Pancreas (tissue), 10 donors: Measurements from ENCODE around the gene BCL2L1. TPM values are rescaled to one million over a fixed set of nuclear protein-coding genes. Genes with fewer than 3 reads are reported as not detected.

ENCODE experiments used
- ATAC-seq, 4 donors: fragments of 200-7000 bp; cut with Tn5 transposase; one replicate each; pipeline versions ENCODE4 v1.8.0 to v1.9.1; 2020; ENCODE audit warnings: mild to moderate bottlenecking in 4 of 4, moderate library complexity in 4 of 4
- DNase-seq, 6 donors: peaks; one replicate each; pipeline ENCODE4 v3.0.0-alpha.2; 2020
- FAIRE-seq: peaks from 2 replicates; lab custom pipeline; 2012; peaks lifted over from hg19 to GRCh38; lab: Jason Lieb, UNC
- H3K27ac ChIP-seq, 4 donors: fragments of 200-600 bp; sonication (generic); 1 replicate in 3 of 4; 2 replicates in 1 of 4; pipeline versions ENCODE4 v1.5.0 to v1.8.0; 2020
- H3K27me3 ChIP-seq, 4 donors: fragments of 200-600 bp; one replicate each; pipeline ENCODE4 v1.8.0; 2021
- H3K36me3 ChIP-seq, 3 donors: fragments of 200-600 bp; sonication (generic) in 1 of 3; one replicate each; pipeline versions ENCODE4 v1.5.0 to v1.8.0; 2020 to 2021
- H3K4me1 ChIP-seq, 3 donors: fragments of 200-600 bp; one replicate each; pipeline ENCODE4 v1.8.0; 2021
- H3K4me3 ChIP-seq, 4 donors: fragments of 200-600 bp; sonication (generic) in 2 of 4; one replicate each; pipeline versions ENCODE4 v1.5.0 to v1.8.0; 2020 to 2021
- H3K9me3 ChIP-seq, 4 donors: fragments of 200-600 bp; one replicate each; pipeline ENCODE4 v1.8.0; 2021
- WGBS, 2 donors: extraction: QIAGEN DNeasy Blood & Tissue Kit; methylation state at CpG; one replicate each; pipeline ENCODE4 v1.1.7; 2013; 5-methylcytosine and 5-hydroxymethylcytosine counted together
- intact Hi-C, 3 donors: fragments of 100-400 bp; cut with DNase I; formaldehyde crosslinking; loops; one replicate each; pipeline versions ENCODE4 v1.11.1 to v1.14.2; 2022
- polyA plus RNA-seq, 2 donors: library from polyadenylated mRNA; stranded (reverse); fragments of 200-250 nt; gene quantifications; one replicate each; pipeline ENCODE4 v1.2.3, GENCODE V29; 2013
- total RNA-seq, 6 donors: library from RNA; stranded (reverse); fragmentation: NEBNext Ultra II Directional in 4 of 6; extraction: Animal tissue kit (Norgen Biotek cat#: 25700) in 4 of 6; gene quantifications; one replicate each; pipeline versions ENCODE4 v1.2.1 to v1.2.4, GENCODE V29; 2021 to 2023
- TF ChIP-seq, protein P1 (sequence below), 4 donors: fragments of 200-600 bp; sonication (generic) in 3 of 4; IDR thresholded peaks; one replicate each; pipeline versions ENCODE4 v1.5.0 to v1.8.0; 2021; ENCODE audit warnings: antibody characterized with exemption in 4 of 4
- donor health status: healthy with polysubstance abuse.
- donor health status: DM: no; HTN: no; CAD: no; lungs with moderate emphysema.
- donor health status: DM: no; HTN: no; CAD: no.
- donor health status: control.
- donor health status: control.
- donor health status: Bipolar disorder and iron deficiency.
- donor health status: DM: yes; HTN: yes; CAD: no.
- donor health status: DM: no; HTN: no; CAD: no.
- donor health status: DM: no; HTN: no; CAD: no.
- donor health status: DM: yes; HTN: yes; CAD: no.

BCL2L1 gene
- total and polyA plus RNA-seq, 8 donors, result 27.3 to 59.8 (median 40.8) TPM

DNA sequence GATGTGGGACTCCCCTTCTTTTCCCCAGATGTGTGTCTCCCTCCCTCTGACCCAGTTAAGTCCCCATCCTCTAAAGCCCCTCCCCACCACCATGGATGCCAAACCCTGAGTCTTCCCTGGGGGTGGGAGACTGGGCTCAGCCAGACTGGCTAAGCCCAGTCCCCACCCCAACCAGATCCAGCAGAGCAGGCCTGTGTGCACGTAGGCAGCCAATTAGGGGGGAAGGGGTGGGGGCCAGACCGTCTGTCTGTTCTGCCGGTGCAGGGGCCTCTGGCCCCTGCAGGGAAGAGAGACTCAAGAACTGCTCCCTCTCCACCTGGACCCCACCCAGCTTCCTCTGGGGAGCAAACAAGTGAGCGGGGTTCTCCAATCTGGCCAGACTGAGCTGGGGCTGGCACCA lies 84.4 kb downstream of the BCL2L1 start:
- TF ChIP-seq, protein P1, sequence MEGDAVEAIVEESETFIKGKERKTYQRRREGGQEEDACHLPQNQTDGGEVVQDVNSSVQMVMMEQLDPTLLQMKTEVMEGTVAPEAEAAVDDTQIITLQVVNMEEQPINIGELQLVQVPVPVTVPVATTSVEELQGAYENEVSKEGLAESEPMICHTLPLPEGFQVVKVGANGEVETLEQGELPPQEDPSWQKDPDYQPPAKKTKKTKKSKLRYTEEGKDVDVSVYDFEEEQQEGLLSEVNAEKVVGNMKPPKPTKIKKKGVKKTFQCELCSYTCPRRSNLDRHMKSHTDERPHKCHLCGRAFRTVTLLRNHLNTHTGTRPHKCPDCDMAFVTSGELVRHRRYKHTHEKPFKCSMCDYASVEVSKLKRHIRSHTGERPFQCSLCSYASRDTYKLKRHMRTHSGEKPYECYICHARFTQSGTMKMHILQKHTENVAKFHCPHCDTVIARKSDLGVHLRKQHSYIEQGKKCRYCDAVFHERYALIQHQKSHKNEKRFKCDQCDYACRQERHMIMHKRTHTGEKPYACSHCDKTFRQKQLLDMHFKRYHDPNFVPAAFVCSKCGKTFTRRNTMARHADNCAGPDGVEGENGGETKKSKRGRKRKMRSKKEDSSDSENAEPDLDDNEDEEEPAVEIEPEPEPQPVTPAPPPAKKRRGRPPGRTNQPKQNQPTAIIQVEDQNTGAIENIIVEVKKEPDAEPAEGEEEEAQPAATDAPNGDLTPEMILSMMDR (IDR thresholded peaks at IDR 0.05), result no peak
- ATAC-seq, result no peak
- WGBS, 2 donors, result 71 to 78% methylated on average over 4 of the region's 4 CpGs
- Histone ChIP-seq H3K36me3 (no peaks in the 10 kb centered on the region), H3K27ac (no peak overlapping the region), H3K27me3 (peaks cover 0 to 6% (median 0%) of the 10 kb centered on the region in 4 donors), H3K4me1 (no peaks in the 10 kb centered on the region), H3K4me3 (no peak overlapping the region), H3K9me3 (no peaks in the 10 kb centered on the region)
- no peak for DNase-seq
- intact Hi-C loops, result no loop called here
- no peak for FAIRE-seq

DNA sequence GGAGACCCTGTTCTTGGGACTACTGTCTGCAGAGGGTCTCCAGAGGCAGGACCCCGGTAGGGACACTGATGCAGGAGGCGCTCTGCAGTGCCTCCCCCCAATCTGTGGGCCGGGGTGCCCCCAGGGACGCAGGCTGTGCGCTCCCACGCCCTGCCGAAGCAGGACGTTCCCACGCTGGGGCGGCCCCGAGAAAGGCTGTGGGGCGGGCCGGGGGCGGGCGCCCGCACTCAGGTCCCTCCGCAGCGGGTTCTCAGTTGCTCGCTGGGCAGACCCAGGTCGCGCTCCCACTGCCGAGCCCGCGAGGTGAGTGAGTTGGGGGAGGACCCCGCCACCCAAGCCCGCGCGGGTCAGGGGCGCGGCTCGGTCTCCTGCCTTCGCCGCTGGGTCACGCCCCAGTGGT lies 85.0 kb downstream of the BCL2L1 start, which contains the start of gene COX4I2:
Gene COX4I2 (plus strand): TSS at position 253 of the 400 bp plus-strand sequence. CDS start 1,106 bp downstream, outside the sequence.
- Histone ChIP-seq H3K27me3 (peaks cover 0 to 6% (median 0%) of the 10 kb centered on the region in 4 donors), H3K27ac (no peak within 1 kb of the TSS), H3K9me3 (no peaks in the 10 kb centered on the region), H3K4me1 (no peaks in the 10 kb centered on the region), H3K36me3 (no peaks in the 10 kb centered on the region), H3K4me3 (no peak within 1 kb of the TSS)
- TF ChIP-seq, protein P1 (IDR thresholded peaks at IDR 0.05), result no peak
- 27 to 34% methylated on average over 34 of the region's 34 CpGs for WGBS, 2 donors
- intact Hi-C loops, result no loop called here
- no peak for ATAC-seq
- peak in 1 of 6 donors; percentile 41 for DNase-seq
- FAIRE-seq, result no peak

DNA sequence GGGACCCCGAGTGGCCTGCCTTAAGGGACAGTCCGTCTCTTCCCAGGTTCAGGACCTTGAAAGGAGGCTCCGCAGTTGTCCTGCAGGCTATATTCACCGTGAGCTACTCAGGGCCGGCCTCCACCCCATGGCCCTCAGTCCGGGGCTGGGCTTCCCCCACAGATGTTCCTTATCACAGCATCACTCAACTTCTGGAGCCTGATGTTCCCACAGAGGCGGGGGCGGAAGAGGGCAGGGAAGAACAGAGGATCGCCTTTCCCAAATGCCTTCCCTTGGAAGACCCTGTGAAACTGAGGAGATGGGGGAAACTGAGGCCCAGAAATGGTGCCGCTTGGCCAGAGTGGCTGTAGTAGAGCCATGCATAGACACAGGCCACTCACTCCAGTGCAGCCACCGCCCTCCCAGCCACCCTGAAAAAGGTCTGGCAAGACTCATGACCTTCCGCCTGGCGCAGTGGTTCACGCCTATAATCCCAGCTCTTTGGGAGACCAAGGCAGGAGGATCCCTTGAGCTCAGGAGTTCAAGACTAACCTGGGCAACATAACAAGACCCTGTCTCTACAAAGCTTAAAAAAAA lies 89.2 kb downstream of the BCL2L1 start:
- H3K9me3 ChIP-seq, result no peaks in the 10 kb centered on the region
- FAIRE-seq, result no peak
- intact Hi-C loops, result no loop called here
- H3K4me1 ChIP-seq, result no peaks in the 10 kb centered on the region
- ATAC-seq, result no peak
- no peaks in the 10 kb centered on the region for H3K36me3 ChIP-seq
- TF ChIP-seq, protein P1 (IDR thresholded peaks at IDR 0.05), result no peak
- peaks cover 0 to 6% (median 0%) of the 10 kb centered on the region in 4 donors for H3K27me3 ChIP-seq
- no peak overlapping the region for H3K27ac ChIP-seq
- H3K4me3 ChIP-seq, result no peak overlapping the region
- 83 to 89% methylated on average over 14 of the region's 14 CpGs for WGBS, 2 donors
- no peak for DNase-seq

DNA sequence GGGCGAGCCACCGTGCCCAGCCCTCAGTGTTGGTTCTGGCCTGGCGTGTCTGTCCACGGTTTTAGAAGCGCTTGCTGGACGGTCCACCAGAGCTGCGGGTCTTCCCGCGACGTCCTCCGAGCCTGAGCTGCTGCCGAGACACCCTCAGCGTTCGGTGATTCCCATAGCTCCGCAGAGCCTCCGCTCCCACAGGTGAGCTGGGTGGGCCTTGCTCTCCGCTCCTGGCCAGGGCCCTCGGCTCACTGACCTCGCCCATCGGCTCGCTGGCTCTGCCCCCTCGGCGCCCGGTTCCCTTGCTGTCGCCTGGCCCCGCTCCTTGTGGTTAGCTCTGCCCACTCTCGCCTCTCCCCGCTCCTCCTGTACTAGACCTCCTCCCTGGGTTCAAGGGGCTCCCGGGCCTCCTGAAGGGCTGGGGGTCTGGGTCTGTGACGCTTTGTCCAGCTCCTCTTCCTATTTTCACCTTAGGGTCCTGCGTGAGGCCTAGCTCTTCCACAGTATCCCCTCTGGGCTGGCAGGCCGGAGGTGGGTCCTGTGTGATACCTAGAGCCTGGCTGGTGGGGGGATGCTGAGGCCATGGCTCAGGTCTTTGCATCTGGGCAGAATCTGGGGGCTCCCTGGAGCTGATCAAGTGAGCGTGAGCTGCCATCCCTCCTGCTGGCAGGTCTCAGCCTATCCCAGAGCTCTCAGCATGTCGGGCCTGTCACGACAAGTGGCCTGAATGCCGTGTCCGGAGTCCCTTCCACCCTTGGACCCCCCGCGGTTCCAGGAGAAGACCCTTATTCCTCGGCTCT lies 89.9 kb downstream of the BCL2L1 start:
- FAIRE-seq (no peak), ATAC-seq (no peak), DNase-seq (peak in 1 of 6 donors; percentile 68)
- intact Hi-C loops, result no loop called here
- H3K4me1 ChIP-seq, result no peaks in the 10 kb centered on the region
- 91 to 95% methylated on average over 39 to 40 of the region's 40 CpGs for WGBS, 2 donors
- TF ChIP-seq, protein P1 (IDR thresholded peaks at IDR 0.05), result no peak
- no peak overlapping the region for H3K27ac ChIP-seq
- H3K4me3 ChIP-seq, result no peak overlapping the region
- no peaks in the 10 kb centered on the region for H3K36me3 ChIP-seq
- peaks cover 0 to 4% (median 0%) of the 10 kb centered on the region in 4 donors for H3K27me3 ChIP-seq
- no peaks in the 10 kb centered on the region for H3K9me3 ChIP-seq
